Measurements from ENCODE around the gene FMO5. TPM values are rescaled to one million over a fixed set of nuclear protein-coding genes. Genes with fewer than 3 reads are reported as not detected.

FMO5 gene
- total and polyA plus RNA-seq, 2 of the 13 experiments (the other 11 are each of a cell fraction or from before 2014, with no cell fraction given): 48.2 to 149 TPM

DNA sequence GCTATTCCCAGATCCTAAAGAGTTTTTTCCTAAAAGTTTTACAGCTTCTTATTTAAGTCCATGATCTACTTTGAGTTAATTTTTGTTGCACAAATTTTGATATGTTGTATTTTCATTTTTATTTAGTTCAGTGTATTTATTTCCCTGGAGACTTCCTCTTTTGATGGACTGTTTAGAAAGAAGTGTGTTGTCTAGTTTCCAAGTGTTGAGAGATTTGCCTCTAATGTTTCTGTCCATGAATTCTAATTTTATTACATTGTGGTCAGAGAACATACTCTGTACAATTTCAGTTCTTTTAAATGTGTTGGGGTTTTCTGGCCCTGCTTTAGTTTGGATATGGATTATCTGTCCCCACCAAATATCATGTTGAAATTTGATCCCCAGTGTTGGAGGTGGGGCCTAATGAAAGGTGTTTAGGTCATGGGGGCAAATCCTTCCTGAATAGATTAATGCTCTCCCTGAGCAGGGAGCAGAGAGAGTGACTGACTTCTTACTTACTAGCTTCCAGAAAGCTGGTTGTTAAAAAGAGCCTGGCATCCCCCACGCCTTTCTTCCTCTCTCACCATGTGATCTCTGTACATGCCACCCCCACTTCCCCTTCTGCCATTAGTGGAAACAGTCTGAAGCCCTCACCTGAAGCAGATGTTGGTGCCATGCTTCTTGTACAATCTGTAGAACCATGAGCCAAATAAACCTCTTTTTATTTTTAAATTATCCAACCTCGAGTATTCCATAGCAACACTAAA, 21.9 kb upstream of the FMO5 start:
- H3K9ac ChIP-seq (ENCODE audit: insufficient read depth, low read depth, low read length): no peak overlapping the region
- peaks cover 28% of the 10 kb centered on the region for H4K20me1 ChIP-seq (ENCODE audit: insufficient read depth, low read length)
- H3K36me3 ChIP-seq (replicated peaks in 1 of 2; ENCODE audit: control insufficient read depth in 1 of 2, insufficient read depth in 2 of 2, low read length in 2 of 2): peaks cover 0 to 5% of the 10 kb centered on the region in 2 experiments; a peak in 1 of 5 replicates
- H2AFZ ChIP-seq (ENCODE audit: low read length): no peak overlapping the region
- TF ChIP-seq SIX1 (CRISPR knock-in tag; IDR thresholded peaks at IDR 0.05; ENCODE audit: borderline replicate concordance): peak; percentile 80
- TF ChIP-seq, protein P1, sequence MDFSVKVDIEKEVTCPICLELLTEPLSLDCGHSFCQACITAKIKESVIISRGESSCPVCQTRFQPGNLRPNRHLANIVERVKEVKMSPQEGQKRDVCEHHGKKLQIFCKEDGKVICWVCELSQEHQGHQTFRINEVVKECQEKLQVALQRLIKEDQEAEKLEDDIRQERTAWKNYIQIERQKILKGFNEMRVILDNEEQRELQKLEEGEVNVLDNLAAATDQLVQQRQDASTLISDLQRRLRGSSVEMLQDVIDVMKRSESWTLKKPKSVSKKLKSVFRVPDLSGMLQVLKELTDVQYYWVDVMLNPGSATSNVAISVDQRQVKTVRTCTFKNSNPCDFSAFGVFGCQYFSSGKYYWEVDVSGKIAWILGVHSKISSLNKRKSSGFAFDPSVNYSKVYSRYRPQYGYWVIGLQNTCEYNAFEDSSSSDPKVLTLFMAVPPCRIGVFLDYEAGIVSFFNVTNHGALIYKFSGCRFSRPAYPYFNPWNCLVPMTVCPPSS (IDR thresholded peaks at IDR 0.05): no peak
- no peak for TF ChIP-seq TAF15 (IDR thresholded peaks at IDR 0.05; ENCODE audit: low read depth, low read length, poor library complexity, severe bottlenecking)
- TF ChIP-seq, protein P2, sequence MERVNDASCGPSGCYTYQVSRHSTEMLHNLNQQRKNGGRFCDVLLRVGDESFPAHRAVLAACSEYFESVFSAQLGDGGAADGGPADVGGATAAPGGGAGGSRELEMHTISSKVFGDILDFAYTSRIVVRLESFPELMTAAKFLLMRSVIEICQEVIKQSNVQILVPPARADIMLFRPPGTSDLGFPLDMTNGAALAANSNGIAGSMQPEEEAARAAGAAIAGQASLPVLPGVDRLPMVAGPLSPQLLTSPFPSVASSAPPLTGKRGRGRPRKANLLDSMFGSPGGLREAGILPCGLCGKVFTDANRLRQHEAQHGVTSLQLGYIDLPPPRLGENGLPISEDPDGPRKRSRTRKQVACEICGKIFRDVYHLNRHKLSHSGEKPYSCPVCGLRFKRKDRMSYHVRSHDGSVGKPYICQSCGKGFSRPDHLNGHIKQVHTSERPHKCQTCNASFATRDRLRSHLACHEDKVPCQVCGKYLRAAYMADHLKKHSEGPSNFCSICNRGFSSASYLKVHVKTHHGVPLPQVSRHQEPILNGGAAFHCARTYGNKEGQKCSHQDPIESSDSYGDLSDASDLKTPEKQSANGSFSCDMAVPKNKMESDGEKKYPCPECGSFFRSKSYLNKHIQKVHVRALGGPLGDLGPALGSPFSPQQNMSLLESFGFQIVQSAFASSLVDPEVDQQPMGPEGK (CRISPR knock-in tag; IDR thresholded peaks at IDR 0.05): 0 out of 2 replicates have a peak, but pooled peaks have one; percentile 19
- peak; percentile 85 for TF ChIP-seq SIX4 (CRISPR knock-in tag; IDR thresholded peaks at IDR 0.05)
- intact Hi-C loops (cut with micrococcal nuclease; ENCODE audit: unreplicated experiment): no loop called here
- WGBS (ENCODE audit: low lambda C conversion rate): 45% methylated on average over 2 of the region's 2 CpGs
- CTCF ChIA-PET (ENCODE audit: low intra/inter-chr PET ratio, low total read pairs): no interaction called here
- peak overlapping the region; percentile 8 for H3K27ac ChIP-seq (ENCODE audit: extremely low read length, insufficient read depth, low read length)
- no TSS peak for BruUV-seq (replicated peaks)
- no peaks in the 10 kb centered on the region; a peak in 1 of 5 replicates for H3K27me3 ChIP-seq (ENCODE audit: control insufficient read depth in 1 of 2, insufficient read depth in 2 of 2, low read length in 2 of 2)
- peak overlapping the region; percentile 88 for H3K4me2 ChIP-seq (ENCODE audit: low read depth, low read length)
- peaks cover 67% of the 10 kb centered on the region for H3K4me1 ChIP-seq (ENCODE audit: insufficient read depth, low read length)
- POLR2A ChIA-PET: interaction anchor here (1.4 kb wide), 1 partner anchor 46 kb away, joined by 3 read pairs; no protein-coding TSS in a partner anchor
- peak overlapping the region in 2 of 3 experiments; percentile 2 to 27; a peak in 1 of 6 replicates for H3K4me3 ChIP-seq (replicated peaks in 1 of 3; ENCODE audit: insufficient read depth in 1 of 3, low read depth in 2 of 3, low read length in 3 of 3)
- ATAC-seq (no peak), FAIRE-seq (no peak), DNase-seq (ENCODE audit: low spot score) (no peak)
- in situ Hi-C loops (cut with HindIII; ENCODE audit: extremely low pct_ligation_motif_present, low pct_unique_long_range_greater_than_20kb): no loop called here
- no peaks in the 10 kb centered on the region for H3K9me3 ChIP-seq (ENCODE audit: low read length)
- peaks cover 94% of the 10 kb centered on the region for H3K79me2 ChIP-seq (ENCODE audit: insufficient read depth, low read length)

Measured in HepG2 (cell line).